ENCODE measurements around the gene SMYD3.

DNA sequence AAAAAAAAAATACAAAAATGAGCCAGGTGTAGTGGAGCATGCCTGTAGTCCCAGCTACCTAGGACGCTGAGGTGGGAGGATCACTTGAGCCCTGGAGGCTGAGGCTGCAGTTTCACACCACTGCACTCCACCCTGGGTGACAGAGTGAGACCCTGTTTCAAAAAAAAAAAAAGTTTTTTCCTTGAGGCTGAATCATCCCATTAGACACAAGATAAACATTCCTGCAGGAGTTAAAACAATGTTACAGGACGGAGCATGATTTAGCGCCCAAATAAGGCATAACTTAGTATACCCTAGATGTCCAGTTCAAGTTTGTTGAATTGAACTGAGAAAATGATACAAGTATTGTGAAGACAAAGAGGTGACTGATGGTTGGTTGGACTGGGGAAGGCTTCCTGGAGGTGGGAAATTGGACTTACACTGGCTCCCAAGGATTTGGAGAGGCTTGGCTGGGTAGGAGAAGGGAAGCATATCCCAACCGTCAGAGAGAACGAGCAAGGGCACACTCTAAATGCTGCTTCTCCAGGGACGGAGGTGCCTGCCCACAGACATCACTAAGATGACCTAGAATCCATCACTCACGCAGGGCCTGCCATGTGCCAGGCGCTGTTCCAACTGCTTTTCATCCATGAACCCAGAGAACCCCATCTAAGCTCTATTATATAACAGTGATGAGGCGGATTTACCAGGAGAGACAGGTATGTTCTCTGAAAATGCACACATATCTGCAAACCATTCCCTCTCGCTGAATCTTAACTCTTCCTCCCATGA, 741.7 kb downstream of the SMYD3 start:
- no peak for TF ChIP-seq POLR2A (IDR thresholded peaks at IDR 0.05)
- TF ChIP-seq, protein P1, sequence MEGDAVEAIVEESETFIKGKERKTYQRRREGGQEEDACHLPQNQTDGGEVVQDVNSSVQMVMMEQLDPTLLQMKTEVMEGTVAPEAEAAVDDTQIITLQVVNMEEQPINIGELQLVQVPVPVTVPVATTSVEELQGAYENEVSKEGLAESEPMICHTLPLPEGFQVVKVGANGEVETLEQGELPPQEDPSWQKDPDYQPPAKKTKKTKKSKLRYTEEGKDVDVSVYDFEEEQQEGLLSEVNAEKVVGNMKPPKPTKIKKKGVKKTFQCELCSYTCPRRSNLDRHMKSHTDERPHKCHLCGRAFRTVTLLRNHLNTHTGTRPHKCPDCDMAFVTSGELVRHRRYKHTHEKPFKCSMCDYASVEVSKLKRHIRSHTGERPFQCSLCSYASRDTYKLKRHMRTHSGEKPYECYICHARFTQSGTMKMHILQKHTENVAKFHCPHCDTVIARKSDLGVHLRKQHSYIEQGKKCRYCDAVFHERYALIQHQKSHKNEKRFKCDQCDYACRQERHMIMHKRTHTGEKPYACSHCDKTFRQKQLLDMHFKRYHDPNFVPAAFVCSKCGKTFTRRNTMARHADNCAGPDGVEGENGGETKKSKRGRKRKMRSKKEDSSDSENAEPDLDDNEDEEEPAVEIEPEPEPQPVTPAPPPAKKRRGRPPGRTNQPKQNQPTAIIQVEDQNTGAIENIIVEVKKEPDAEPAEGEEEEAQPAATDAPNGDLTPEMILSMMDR (IDR thresholded peaks at IDR 0.05), result no peak
